ENCODE data around the gene GPR83.

The GPR83 gene

GRCh38 chr11:94447149-94447548, 45.9 kb upstream of the GPR83 start:
- Histone ChIP-seq H3K4me1 (ENCODE audit: low read depth, poor library complexity, severe bottlenecking) (no peaks in the 10 kb centered on the region), H3K27me3 (ENCODE audit: insufficient read depth, low read depth) (no peaks in the 10 kb centered on the region), H4K20me1 (ENCODE audit: insufficient read depth) (no peaks in the 10 kb centered on the region), H3K36me3 (ENCODE audit: insufficient read depth) (no peaks in the 10 kb centered on the region), H3K4me3 (IDR thresholded peaks at IDR 0.05; ENCODE audit: insufficient read depth, low read depth, low read length) (no peak overlapping the region), H3K4me2 (no peak overlapping the region), H3K79me2 (ENCODE audit: insufficient read depth, low read depth) (no peaks in the 10 kb centered on the region), H2AFZ (ENCODE audit: low read depth) (no peak overlapping the region), H3K27ac (no peak overlapping the region), H3K9ac (no peak overlapping the region)
- TF ChIP-seq CTCF (conservative IDR thresholded peaks at IDR 0.05; ENCODE audit: low read depth, low read length), result no peak

DNA sequence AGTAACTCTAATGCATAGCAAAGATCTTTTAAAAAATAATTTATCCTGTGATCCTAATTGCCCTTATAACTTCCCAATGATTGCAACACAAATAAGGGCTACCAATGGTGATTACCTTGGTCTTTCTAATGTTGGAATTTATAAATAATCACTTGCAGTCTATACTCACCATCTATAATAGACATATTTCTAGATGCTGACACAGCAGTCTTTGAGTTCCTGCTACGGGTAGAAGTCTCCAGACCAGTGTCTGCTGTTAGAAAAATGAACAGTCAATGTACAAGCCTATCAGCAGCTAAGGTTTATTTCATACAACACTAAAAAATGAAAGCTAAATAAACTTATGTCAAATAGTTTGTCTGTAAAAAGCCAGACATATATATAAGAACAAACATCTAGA, 44.4 kb upstream of the GPR83 start:
- H3K27ac ChIP-seq, result no peak overlapping the region
- no peak overlapping the region for H3K9ac ChIP-seq
- no peaks in the 10 kb centered on the region for H3K4me1 ChIP-seq (ENCODE audit: low read depth, poor library complexity, severe bottlenecking)
- H2AFZ ChIP-seq (ENCODE audit: low read depth), result no peak overlapping the region
- no peak overlapping the region for H3K4me2 ChIP-seq
- TF ChIP-seq CTCF (conservative IDR thresholded peaks at IDR 0.05; ENCODE audit: low read depth, low read length), result no peak
- H3K4me3 ChIP-seq (IDR thresholded peaks at IDR 0.05; ENCODE audit: insufficient read depth, low read depth, low read length), result no peak overlapping the region
- H3K27me3 ChIP-seq (ENCODE audit: insufficient read depth, low read depth), result no peaks in the 10 kb centered on the region
- H3K36me3 ChIP-seq (ENCODE audit: insufficient read depth), result no peaks in the 10 kb centered on the region
- no peaks in the 10 kb centered on the region for H3K79me2 ChIP-seq (ENCODE audit: insufficient read depth, low read depth)
- no peaks in the 10 kb centered on the region for H4K20me1 ChIP-seq (ENCODE audit: insufficient read depth)

GRCh38 chr11:94433049-94433448, 31.8 kb upstream of the GPR83 start:
- Histone ChIP-seq H3K4me1 (ENCODE audit: low read depth, poor library complexity, severe bottlenecking) (no peaks in the 10 kb centered on the region), H2AFZ (ENCODE audit: low read depth) (no peak overlapping the region), H3K4me3 (IDR thresholded peaks at IDR 0.05; ENCODE audit: insufficient read depth, low read depth, low read length) (no peak overlapping the region), H3K27me3 (ENCODE audit: insufficient read depth, low read depth) (no peaks in the 10 kb centered on the region), H3K4me2 (no peak overlapping the region), H3K79me2 (ENCODE audit: insufficient read depth, low read depth) (no peaks in the 10 kb centered on the region), H3K36me3 (ENCODE audit: insufficient read depth) (no peaks in the 10 kb centered on the region), H3K27ac (no peak overlapping the region), H4K20me1 (ENCODE audit: insufficient read depth) (no peaks in the 10 kb centered on the region), H3K9ac (no peak overlapping the region)
- no peak for TF ChIP-seq CTCF (conservative IDR thresholded peaks at IDR 0.05; ENCODE audit: low read depth, low read length)

DNA sequence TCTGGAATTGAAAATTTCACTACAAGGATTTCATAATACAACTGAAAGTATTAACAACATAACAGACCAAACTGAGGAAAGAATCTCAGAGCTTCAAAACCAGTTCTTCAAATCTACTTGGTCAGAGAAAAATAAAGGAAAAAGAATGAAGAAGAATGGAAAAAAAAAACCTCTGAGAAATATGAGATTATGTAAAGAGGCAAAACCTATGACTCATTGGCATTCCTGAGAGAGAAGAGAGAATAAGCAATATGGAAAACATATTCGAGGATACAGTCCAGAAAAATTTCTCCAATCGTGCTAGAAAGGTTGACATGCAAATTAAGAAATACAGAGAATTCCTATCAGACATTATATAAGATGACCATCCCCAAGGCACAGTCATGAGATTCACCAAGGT, 23.4 kb upstream of the GPR83 start:
- Histone ChIP-seq H3K9ac (no peak overlapping the region), H2AFZ (ENCODE audit: low read depth) (no peak overlapping the region), H3K27me3 (ENCODE audit: insufficient read depth, low read depth) (no peaks in the 10 kb centered on the region), H3K4me2 (no peak overlapping the region), H3K4me1 (ENCODE audit: low read depth, poor library complexity, severe bottlenecking) (no peaks in the 10 kb centered on the region), H3K79me2 (ENCODE audit: insufficient read depth, low read depth) (no peaks in the 10 kb centered on the region), H3K27ac (no peak overlapping the region), H3K4me3 (IDR thresholded peaks at IDR 0.05; ENCODE audit: insufficient read depth, low read depth, low read length) (no peak overlapping the region), H4K20me1 (ENCODE audit: insufficient read depth) (no peaks in the 10 kb centered on the region), H3K36me3 (ENCODE audit: insufficient read depth) (no peaks in the 10 kb centered on the region)
- no peak for TF ChIP-seq CTCF (conservative IDR thresholded peaks at IDR 0.05; ENCODE audit: low read depth, low read length)

DNA sequence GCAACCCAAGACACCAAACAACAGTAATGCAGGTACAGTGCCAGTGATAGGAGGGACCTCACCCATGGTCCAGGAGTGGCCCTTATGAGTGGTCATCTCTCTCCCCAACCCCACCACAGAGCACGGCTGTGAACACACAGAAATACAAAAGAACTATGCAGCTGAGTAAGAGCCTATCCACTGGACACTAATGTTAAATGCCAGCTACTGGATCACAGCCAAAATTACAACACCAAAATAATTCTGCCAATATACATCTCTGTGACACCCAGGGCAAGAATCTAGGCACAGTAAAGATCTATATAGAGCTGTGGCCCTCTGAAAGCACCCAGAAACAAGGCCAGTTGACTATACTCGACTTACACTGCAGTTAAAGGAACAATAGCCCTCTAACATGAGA, 22.8 kb upstream of the GPR83 start:
- Histone ChIP-seq H3K79me2 (ENCODE audit: insufficient read depth, low read depth) (no peaks in the 10 kb centered on the region), H3K4me2 (no peak overlapping the region), H3K4me1 (ENCODE audit: low read depth, poor library complexity, severe bottlenecking) (no peaks in the 10 kb centered on the region), H3K36me3 (ENCODE audit: insufficient read depth) (no peaks in the 10 kb centered on the region), H3K27ac (no peak overlapping the region), H3K9ac (no peak overlapping the region), H2AFZ (ENCODE audit: low read depth) (no peak overlapping the region), H3K4me3 (IDR thresholded peaks at IDR 0.05; ENCODE audit: insufficient read depth, low read depth, low read length) (no peak overlapping the region), H4K20me1 (ENCODE audit: insufficient read depth) (no peaks in the 10 kb centered on the region), H3K27me3 (ENCODE audit: insufficient read depth, low read depth) (no peaks in the 10 kb centered on the region)
- no peak for TF ChIP-seq CTCF (conservative IDR thresholded peaks at IDR 0.05; ENCODE audit: low read depth, low read length)
